ENCODE results near the gene ERC2. TPM values are rescaled to one million over a fixed set of nuclear protein-coding genes. Genes with fewer than 3 reads are reported as not detected.

The ERC2 gene
- total and polyA plus RNA-seq, 2 of the 8 experiments (the other 6 are each of a cell fraction or from before 2014, with no cell fraction given) = 16.4 to 22.8 TPM

DNA sequence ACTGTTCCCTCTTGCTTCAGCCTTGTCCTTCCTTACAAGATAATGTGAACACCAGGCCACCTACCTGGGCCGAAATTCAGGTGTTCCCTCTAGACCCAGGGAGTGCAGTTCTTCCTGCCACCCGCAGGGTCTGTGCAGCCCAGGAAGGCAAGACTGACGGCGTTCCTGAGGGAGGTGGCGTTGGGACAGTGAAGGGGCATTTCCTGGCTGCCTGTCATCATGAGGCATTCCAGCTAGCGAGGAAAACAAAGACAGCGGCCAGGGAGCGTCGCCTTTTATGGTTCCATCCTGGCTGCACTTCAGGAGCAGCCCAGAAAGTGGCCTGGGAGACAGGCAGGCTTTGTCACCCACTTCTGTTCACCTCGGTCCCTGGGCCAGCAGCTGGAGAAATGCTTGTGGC lies 896.4 kb downstream of the ERC2 start (continued):
- TF ChIP-seq, protein P1, sequence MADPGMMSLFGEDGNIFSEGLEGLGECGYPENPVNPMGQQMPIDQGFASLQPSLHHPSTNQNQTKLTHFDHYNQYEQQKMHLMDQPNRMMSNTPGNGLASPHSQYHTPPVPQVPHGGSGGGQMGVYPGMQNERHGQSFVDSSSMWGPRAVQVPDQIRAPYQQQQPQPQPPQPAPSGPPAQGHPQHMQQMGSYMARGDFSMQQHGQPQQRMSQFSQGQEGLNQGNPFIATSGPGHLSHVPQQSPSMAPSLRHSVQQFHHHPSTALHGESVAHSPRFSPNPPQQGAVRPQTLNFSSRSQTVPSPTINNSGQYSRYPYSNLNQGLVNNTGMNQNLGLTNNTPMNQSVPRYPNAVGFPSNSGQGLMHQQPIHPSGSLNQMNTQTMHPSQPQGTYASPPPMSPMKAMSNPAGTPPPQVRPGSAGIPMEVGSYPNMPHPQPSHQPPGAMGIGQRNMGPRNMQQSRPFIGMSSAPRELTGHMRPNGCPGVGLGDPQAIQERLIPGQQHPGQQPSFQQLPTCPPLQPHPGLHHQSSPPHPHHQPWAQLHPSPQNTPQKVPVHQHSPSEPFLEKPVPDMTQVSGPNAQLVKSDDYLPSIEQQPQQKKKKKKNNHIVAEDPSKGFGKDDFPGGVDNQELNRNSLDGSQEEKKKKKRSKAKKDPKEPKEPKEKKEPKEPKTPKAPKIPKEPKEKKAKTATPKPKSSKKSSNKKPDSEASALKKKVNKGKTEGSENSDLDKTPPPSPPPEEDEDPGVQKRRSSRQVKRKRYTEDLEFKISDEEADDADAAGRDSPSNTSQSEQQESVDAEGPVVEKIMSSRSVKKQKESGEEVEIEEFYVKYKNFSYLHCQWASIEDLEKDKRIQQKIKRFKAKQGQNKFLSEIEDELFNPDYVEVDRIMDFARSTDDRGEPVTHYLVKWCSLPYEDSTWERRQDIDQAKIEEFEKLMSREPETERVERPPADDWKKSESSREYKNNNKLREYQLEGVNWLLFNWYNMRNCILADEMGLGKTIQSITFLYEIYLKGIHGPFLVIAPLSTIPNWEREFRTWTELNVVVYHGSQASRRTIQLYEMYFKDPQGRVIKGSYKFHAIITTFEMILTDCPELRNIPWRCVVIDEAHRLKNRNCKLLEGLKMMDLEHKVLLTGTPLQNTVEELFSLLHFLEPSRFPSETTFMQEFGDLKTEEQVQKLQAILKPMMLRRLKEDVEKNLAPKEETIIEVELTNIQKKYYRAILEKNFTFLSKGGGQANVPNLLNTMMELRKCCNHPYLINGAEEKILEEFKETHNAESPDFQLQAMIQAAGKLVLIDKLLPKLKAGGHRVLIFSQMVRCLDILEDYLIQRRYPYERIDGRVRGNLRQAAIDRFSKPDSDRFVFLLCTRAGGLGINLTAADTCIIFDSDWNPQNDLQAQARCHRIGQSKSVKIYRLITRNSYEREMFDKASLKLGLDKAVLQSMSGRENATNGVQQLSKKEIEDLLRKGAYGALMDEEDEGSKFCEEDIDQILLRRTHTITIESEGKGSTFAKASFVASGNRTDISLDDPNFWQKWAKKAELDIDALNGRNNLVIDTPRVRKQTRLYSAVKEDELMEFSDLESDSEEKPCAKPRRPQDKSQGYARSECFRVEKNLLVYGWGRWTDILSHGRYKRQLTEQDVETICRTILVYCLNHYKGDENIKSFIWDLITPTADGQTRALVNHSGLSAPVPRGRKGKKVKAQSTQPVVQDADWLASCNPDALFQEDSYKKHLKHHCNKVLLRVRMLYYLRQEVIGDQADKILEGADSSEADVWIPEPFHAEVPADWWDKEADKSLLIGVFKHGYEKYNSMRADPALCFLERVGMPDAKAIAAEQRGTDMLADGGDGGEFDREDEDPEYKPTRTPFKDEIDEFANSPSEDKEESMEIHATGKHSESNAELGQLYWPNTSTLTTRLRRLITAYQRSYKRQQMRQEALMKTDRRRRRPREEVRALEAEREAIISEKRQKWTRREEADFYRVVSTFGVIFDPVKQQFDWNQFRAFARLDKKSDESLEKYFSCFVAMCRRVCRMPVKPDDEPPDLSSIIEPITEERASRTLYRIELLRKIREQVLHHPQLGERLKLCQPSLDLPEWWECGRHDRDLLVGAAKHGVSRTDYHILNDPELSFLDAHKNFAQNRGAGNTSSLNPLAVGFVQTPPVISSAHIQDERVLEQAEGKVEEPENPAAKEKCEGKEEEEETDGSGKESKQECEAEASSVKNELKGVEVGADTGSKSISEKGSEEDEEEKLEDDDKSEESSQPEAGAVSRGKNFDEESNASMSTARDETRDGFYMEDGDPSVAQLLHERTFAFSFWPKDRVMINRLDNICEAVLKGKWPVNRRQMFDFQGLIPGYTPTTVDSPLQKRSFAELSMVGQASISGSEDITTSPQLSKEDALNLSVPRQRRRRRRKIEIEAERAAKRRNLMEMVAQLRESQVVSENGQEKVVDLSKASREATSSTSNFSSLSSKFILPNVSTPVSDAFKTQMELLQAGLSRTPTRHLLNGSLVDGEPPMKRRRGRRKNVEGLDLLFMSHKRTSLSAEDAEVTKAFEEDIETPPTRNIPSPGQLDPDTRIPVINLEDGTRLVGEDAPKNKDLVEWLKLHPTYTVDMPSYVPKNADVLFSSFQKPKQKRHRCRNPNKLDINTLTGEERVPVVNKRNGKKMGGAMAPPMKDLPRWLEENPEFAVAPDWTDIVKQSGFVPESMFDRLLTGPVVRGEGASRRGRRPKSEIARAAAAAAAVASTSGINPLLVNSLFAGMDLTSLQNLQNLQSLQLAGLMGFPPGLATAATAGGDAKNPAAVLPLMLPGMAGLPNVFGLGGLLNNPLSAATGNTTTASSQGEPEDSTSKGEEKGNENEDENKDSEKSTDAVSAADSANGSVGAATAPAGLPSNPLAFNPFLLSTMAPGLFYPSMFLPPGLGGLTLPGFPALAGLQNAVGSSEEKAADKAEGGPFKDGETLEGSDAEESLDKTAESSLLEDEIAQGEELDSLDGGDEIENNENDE (IDR thresholded peaks at IDR 0.05; ENCODE audit: insufficient replicate concordance, low read length) = no peak
- TF ChIP-seq ASH2L (IDR thresholded peaks at IDR 0.05; ENCODE audit: low read length) = peak; percentile 27
- TF ChIP-seq, protein P2, sequence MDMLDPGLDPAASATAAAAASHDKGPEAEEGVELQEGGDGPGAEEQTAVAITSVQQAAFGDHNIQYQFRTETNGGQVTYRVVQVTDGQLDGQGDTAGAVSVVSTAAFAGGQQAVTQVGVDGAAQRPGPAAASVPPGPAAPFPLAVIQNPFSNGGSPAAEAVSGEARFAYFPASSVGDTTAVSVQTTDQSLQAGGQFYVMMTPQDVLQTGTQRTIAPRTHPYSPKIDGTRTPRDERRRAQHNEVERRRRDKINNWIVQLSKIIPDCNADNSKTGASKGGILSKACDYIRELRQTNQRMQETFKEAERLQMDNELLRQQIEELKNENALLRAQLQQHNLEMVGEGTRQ (IDR thresholded peaks at IDR 0.05; ENCODE audit: low read length) = no peak
- TF ChIP-seq BRCA1 (IDR thresholded peaks at IDR 0.05; ENCODE audit: low read depth, low read length) = no peak
- TF ChIP-seq CBX5 (IDR thresholded peaks at IDR 0.05; ENCODE audit: low read depth, low read length) = no peak
- TF ChIP-seq GABPA (IDR thresholded peaks at IDR 0.05; ENCODE audit: borderline replicate concordance, insufficient read depth, low read length) = no peak
- no peak for TF ChIP-seq KDM5A (IDR thresholded peaks at IDR 0.05; ENCODE audit: low read length)
- TF ChIP-seq YY1 (IDR thresholded peaks at IDR 0.05; ENCODE audit: low read depth, low read length) = no peak
- TF ChIP-seq TEAD4 (IDR thresholded peaks at IDR 0.05; ENCODE audit: low read depth, low read length) = peak; percentile 88
- TF ChIP-seq SUZ12 (IDR thresholded peaks at IDR 0.05; ENCODE audit: low read length) = no peak
- TF ChIP-seq TAF7 (optimal IDR thresholded peaks at IDR 0.05; ENCODE audit: borderline replicate concordance, low read depth, low read length) = no peak

All from H1 (cell line).